Hepatic stellate cell (primary cell): ENCODE results near the gene CPNE8.

Experiments
- DNase-seq: peaks from one replicate; pipeline ENCODE4 v3.0.0; 2011; ENCODE audit warnings: low spot score

CPNE8 gene

GRCh38 chr12:38629064-38629463, 276.3 kb downstream of the CPNE8 start:
- no peak for DNase-seq

DNA sequence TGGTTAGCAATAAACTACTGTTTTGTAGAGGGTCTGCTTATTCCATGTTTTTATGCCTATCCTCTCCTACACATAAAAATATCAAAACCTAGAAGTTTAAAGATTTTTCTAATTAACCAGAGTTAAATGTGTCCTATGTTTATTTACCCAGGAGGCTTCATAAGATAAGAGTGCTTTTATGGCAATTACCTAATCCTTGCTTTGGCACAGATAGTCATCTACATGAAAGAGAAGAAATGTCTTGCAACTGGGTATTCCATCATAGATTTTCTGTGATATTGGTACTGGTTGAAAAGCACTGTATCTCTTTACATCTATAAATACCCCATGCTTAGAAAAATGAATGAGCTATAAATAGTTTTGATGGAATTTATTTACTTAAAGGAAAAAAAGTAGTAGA, 277.1 kb downstream of the CPNE8 start:
- DNase-seq: no peak

- DNase-seq: no peak
Measured at GRCh38 chr12:38625306-38625705, 280.1 kb downstream of the CPNE8 start.

- DNase-seq: no peak
Measured at GRCh38 chr12:38614171-38614570, 291.2 kb downstream of the CPNE8 start.

DNA sequence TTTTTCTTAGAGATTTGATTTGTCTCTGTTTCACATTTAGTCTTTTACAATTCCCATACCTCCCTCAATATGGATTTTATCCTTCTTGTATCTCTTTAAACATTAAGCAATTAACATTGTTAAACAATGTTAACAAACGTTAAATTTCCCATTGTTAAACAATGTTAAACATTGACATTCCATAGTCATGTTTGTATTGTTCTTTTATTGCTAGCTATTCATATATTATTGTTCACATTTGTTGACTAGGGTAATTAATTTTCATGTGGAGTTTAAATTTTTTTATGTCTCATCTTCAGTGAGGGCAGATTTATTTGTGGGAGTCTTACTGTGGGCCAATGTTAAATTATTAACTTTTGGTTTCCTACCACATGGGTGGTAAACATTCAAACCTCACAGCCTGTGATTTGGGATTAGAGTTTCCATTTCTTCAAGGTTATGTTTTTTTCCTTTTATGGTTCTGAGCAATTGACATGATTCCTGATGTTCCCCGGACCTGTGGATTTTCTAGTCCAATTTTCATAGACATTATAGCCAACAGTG, 294.5 kb downstream of the CPNE8 start:
- no peak for DNase-seq

DNA sequence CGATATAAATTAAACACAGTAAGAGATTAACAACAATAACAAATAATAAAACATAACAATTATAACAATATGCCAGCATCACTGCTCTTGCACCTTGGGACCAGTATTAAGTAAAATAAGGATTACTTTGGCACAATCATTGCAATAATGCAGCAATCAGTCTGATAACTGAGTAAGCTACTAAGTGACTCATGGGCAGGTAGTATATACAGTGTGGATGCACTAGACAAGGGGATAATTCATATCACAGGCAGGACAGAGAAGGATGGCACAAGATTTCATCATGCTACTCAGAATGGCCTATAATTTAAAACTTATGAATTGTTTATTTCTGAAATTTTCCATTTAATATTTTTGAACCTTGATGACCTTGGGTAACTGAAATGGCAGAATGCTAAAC, 298.1 kb downstream of the CPNE8 start:
- DNase-seq: no peak
